ENCODE data around the gene FBXO31. TPM values are rescaled to one million over a fixed set of nuclear protein-coding genes. Genes with fewer than 3 reads are reported as not detected.

FBXO31 gene
- total and polyA plus RNA-seq, 10 of the 15 experiments (the other 5 are each of a cell fraction or from before 2014, with no cell fraction given) = 0.19 to 33.1 (median 10.3) TPM

DNA sequence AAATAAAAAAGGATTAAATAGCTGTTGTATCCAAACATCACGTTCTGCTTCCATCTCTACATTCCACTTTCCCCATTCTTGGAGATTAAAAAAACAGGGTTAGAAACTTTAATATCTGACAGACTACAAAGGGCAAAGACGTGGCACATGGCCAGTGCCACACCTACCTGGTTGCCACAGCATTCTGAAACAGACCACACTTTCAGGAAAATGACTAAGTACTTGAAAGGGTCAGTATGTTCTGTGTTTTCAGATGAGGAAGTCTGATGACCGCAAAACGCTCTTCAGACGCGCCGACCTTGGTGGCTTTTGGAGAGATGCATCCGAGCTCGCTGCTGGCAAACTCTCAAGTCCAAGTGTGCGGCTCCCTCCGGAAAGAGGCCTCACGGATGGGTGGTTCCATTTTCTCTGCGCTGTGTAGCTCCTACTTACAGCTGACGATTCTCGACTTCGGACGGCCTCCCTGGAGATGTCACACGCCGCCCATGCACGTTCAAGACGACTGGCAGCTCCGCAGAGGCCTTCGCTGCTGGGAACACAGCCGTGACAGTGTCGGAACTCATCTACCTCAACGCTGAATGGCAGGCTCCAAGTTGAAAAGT is 24.0 kb upstream of the FBXO31 start (continued):
- no peak for TF ChIP-seq KAT2A (conservative IDR thresholded peaks at IDR 0.05; ENCODE audit: control insufficient read depth, low read depth, low read length)
- TF ChIP-seq SPI1 (IDR thresholded peaks at IDR 0.05; ENCODE audit: borderline replicate concordance, insufficient read depth, low read depth, low read length) = peak; percentile 89
- peak; percentile 67; the same call in 1 of the 2 replicates for TF ChIP-seq NR2F1 (conservative IDR thresholded peaks at IDR 0.05)
- TF ChIP-seq, protein P1, sequence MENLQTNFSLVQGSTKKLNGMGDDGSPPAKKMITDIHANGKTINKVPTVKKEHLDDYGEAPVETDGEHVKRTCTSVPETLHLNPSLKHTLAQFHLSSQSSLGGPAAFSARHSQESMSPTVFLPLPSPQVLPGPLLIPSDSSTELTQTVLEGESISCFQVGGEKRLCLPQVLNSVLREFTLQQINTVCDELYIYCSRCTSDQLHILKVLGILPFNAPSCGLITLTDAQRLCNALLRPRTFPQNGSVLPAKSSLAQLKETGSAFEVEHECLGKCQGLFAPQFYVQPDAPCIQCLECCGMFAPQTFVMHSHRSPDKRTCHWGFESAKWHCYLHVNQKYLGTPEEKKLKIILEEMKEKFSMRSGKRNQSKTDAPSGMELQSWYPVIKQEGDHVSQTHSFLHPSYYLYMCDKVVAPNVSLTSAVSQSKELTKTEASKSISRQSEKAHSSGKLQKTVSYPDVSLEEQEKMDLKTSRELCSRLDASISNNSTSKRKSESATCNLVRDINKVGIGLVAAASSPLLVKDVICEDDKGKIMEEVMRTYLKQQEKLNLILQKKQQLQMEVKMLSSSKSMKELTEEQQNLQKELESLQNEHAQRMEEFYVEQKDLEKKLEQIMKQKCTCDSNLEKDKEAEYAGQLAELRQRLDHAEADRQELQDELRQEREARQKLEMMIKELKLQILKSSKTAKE (IDR thresholded peaks at IDR 0.05; ENCODE audit: low read depth, poor library complexity, severe bottlenecking) = peak; percentile 68
- no peak for TF ChIP-seq CHD1 (IDR thresholded peaks at IDR 0.05; ENCODE audit: low read depth, low read length)
- peak; percentile 56; the same call in 1 of the 2 replicates for TF ChIP-seq FOXM1 (IDR thresholded peaks at IDR 0.05; ENCODE audit: low read depth, low read length)
- TF ChIP-seq SMAD1 (IDR thresholded peaks at IDR 0.05; ENCODE audit: low read depth, partially characterized antibody) = peak; percentile 18
- TF ChIP-seq TCF7 (IDR thresholded peaks at IDR 0.05; ENCODE audit: borderline replicate concordance) = peak; percentile 88

DNA sequence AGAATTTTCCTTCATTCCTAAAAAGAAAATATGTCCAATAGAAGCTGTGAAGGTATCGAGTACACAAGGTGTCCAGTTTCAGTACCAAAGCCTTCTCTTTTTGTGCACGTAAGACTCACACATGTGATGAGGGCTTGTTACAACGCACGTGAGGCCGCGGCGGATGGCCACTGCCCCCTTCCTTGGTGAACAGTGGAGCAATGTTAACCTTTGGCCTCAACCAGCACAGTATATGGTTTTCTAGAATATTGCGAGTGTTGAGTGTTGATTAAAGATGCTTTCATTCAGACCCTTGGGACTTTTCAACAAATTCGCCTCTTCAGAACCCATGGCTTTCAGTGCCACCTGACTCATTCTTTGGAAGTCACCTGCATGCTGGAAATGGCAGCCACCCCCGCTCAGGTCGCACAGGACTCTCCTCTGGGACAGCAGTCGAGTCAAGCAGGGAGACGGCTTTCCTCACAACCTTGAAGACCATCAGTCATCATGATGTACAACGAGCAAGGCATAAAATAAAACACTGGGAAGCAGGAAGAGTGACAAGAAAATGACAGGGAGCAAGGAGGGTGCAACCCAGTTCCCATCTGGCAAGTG is 23.0 kb upstream of the FBXO31 start:
- Histone ChIP-seq H3K79me2 (ENCODE audit: control insufficient read depth, insufficient read depth, low read length) (no peaks in the 10 kb centered on the region), H3K4me2 (ENCODE audit: control insufficient read depth, insufficient read depth) (no peak overlapping the region), H3K27me3 (replicated peaks in 1 of 2; ENCODE audit: control insufficient read depth in 2 of 2, insufficient read depth in 2 of 2, low read length in 1 of 2) (peaks cover 0 to 3% of the 10 kb centered on the region in 2 experiments; a peak in 2 of 4 replicates), H3K9ac (ENCODE audit: control insufficient read depth, insufficient read depth, low read length) (no peak overlapping the region), H3K4me1 (ENCODE audit: control insufficient read depth, insufficient read depth, low read length) (peaks cover 11% of the 10 kb centered on the region), H4K20me1 (ENCODE audit: control insufficient read depth, insufficient read depth) (no peaks in the 10 kb centered on the region; the same call in none of the 2 replicates), H3K4me3 (no peak overlapping the region), H3K36me3 (ENCODE audit: control insufficient read depth in 2 of 2, insufficient read depth in 2 of 2, low read length in 1 of 2) (peaks cover 0 to 2% of the 10 kb centered on the region in 2 experiments; a peak in 1 of 4 replicates), H3K9me3 (replicated peaks; ENCODE audit: control insufficient read depth, insufficient read depth, low read length) (no peaks in the 10 kb centered on the region; the same call in 2 of the 3 replicates), H3K27ac (ENCODE audit: control insufficient read depth, insufficient read depth) (no peak overlapping the region), H2AFZ (ENCODE audit: control insufficient read depth, low read depth, low read length) (no peak overlapping the region)
- DNase-seq (ENCODE audit: low read depth, low spot score) (no peak), FAIRE-seq (no peak), ATAC-seq (no peak)
- BruUV-seq (replicated peaks) = no TSS peak
- SMC1A ChIA-PET (ENCODE audit: uncharacterized antibody, unreplicated experiment) = interaction anchor here (1.5 kb wide), 1 partner anchor 12 kb away, joined by 4 read pairs; no protein-coding TSS in a partner anchor
- intact Hi-C loops (cut with micrococcal nuclease; ENCODE audit: unreplicated experiment) = no loop called here
- TF ChIP-seq RAD21 (IDR thresholded peaks at IDR 0.05; ENCODE audit: insufficient read depth, low read depth, low read length) = no peak
- TF ChIP-seq TCF12 (IDR thresholded peaks at IDR 0.05; ENCODE audit: low read depth, low read length) = no peak
- TF ChIP-seq GABPA (IDR thresholded peaks at IDR 0.05; ENCODE audit: low read depth) = no peak
- no peak for TF ChIP-seq JUND (IDR thresholded peaks at IDR 0.05; ENCODE audit: low read depth, low read length)
- TF ChIP-seq RB1 (IDR thresholded peaks at IDR 0.05; ENCODE audit: borderline replicate concordance) = no peak
- no peak for TF ChIP-seq SREBF1 (IDR thresholded peaks at IDR 0.05; ENCODE audit: low read length)
- TF ChIP-seq, protein P2, sequence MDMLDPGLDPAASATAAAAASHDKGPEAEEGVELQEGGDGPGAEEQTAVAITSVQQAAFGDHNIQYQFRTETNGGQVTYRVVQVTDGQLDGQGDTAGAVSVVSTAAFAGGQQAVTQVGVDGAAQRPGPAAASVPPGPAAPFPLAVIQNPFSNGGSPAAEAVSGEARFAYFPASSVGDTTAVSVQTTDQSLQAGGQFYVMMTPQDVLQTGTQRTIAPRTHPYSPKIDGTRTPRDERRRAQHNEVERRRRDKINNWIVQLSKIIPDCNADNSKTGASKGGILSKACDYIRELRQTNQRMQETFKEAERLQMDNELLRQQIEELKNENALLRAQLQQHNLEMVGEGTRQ (IDR thresholded peaks at IDR 0.05; ENCODE audit: borderline replicate concordance, low read depth, low read length) = no peak
- POLR2A ChIA-PET = interaction anchor here (0.9 kb wide), 1 partner anchor 10 kb away, joined by 3 read pairs; no protein-coding TSS in a partner anchor
- 79% methylated on average over 14 of the region's 14 CpGs for WGBS (ENCODE audit: insufficient coverage, insufficient replicate concordance, low lambda C conversion rate, missing lambda C conversion rate)
- in situ Hi-C loops (cut with MboI) = no loop called here
- RAD21 ChIA-PET (ENCODE audit: unreplicated experiment) = interaction anchor here (1.3 kb wide), 1 partner anchor 12 kb away, joined by 5 read pairs; no protein-coding TSS in a partner anchor
- CTCF ChIA-PET = interaction anchor here (1.4 kb wide), 1 partner anchor 11 kb away, joined by 4 read pairs; no protein-coding TSS in a partner anchor
